Subcutaneous adipose tissue (tissue), 4 donors: ENCODE results near the gene MRRF. TPM values are rescaled to one million over a fixed set of nuclear protein-coding genes. Genes with fewer than 3 reads are reported as not detected.

ENCODE experiments used
- total RNA-seq, 4 donors: library from RNA; depleted of rRNA; stranded (reverse); fragments of >200 nt; gene quantifications; one replicate each; pipeline ENCODE4 v1.1.0, GENCODE V29; 2016
- TF ChIP-seq, protein P1 (sequence below): fragments of 450-650 bp; IDR thresholded peaks from one replicate; pipeline ENCODE4 v1.5.1; 2016; ENCODE audit warnings: low read depth, mild to moderate bottlenecking, control low read depth, antibody characterized with exemption, moderate library complexity

Gene MRRF
- total RNA-seq, 4 donors from 2014 or later: 34.8 to 61.0 (median 42.5) TPM

DNA sequence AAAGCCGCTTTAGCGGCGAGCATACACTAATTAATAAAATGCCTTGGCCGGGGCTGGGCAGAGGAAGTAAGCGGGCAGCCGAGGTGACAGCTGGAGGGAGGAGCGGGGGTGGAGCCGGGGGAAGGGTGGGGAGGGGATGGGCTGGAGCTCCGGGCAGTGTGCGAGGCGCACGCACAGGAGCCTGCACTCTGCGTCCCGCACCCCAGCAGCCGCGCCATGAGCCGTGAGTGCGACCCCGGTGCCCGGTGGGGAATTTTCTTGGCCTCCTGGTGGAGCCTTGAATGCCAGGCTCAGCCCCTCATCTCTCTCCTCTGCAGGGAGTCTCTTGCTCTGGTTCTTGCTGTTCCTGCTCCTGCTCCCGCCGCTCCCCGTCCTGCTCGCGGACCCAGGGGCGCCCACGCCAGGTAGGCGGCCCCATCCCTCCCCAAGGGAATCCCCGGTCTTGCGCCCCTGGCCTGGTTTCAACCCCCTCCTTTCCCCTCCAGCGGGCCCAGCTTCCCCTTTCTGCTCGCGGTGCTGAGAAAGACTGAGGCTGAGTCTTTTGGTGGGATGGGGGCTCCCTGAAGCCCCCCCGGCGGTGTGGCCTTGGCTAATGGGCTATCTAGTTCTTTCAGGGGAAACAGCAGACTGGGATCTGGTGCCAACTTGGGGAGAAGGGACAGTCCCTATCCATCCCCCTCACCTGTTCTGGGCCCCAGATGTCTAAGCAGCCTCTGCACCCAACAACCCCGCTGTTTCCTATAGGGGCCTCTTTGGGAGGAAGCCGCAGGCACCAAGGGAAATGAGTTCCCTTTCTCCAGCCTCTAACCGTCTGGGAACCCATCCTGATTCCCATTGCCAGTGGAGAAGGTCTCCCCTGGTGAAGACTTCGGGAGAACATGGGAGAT is 106.4 kb downstream of the MRRF start, which contains the start of gene PTGS1:
PTGS1 (plus strand) TSS at position 156 of the 887 bp plus-strand sequence; CDS start at position 217, 61 bp downstream.
- TF ChIP-seq, protein P1, sequence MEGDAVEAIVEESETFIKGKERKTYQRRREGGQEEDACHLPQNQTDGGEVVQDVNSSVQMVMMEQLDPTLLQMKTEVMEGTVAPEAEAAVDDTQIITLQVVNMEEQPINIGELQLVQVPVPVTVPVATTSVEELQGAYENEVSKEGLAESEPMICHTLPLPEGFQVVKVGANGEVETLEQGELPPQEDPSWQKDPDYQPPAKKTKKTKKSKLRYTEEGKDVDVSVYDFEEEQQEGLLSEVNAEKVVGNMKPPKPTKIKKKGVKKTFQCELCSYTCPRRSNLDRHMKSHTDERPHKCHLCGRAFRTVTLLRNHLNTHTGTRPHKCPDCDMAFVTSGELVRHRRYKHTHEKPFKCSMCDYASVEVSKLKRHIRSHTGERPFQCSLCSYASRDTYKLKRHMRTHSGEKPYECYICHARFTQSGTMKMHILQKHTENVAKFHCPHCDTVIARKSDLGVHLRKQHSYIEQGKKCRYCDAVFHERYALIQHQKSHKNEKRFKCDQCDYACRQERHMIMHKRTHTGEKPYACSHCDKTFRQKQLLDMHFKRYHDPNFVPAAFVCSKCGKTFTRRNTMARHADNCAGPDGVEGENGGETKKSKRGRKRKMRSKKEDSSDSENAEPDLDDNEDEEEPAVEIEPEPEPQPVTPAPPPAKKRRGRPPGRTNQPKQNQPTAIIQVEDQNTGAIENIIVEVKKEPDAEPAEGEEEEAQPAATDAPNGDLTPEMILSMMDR: no peak

DNA sequence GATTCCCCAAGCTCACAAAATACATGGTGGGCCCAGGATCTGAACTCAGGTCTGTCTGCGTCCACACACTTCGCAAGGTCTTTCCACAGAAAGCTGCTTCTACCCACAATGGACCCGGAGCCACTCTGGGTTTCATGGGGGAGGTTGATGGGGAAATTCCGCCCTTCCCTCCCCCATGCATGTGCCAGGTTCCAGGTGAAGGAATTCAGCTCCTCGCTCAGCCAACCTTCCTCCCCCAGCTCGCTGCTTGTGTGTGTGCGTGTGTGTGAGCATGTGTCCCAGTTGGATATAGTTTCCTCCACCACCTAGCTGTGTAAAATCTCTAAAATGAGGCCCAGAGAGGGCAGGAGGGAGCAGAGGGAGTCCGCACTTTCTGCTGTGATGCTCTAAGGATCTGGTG is 107.2 kb downstream of the MRRF start:
- TF ChIP-seq, protein P1: no peak

DNA sequence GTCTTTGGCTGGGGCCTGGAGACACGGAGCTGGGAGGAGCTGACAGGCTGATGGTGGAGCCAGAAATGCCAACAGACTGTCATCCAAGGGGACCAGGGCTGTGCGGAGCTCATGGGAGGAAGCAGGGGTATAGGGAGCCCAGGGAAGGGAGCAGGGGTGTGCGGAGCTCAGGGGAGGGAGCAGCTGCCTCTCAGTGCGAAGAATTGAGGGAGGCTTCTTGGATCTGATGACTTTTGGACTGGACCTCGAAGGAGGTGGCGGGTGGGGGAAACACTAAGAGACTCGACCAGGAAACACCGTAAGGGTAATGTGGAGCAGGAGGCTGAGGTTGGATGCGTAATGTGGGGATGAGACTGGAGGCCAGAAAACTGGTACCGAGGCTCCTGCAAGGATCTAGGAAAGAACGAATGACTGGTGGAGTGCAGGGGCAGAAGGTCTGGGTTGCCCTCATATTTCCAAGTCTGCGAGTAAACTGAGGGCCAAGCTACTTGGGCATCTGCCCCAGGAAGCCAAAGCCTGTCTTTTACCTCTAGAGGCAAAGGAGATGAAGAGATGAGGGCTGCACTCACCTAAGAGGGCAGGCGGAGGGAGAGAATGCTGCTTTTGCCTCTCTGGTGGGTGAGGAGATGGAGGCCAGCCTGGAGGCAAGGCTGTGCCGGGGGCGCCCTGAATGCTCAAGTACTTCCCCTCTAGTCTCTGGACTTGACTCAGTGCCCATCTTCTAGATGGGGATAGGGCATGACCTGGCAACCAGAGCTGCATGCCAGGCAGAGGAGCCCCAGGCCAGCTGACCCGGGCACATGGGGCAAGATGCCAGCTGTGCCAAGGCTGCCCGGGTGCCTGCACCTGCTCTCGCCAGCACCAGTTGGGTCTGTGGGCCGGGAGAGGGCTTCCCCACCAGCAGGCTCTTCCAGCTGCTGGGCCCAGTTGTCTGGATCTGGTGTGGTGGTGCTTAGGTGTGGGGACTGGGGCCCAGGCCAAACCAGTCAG is 108.5 kb downstream of the MRRF start:
- TF ChIP-seq, protein P1: no peak

DNA sequence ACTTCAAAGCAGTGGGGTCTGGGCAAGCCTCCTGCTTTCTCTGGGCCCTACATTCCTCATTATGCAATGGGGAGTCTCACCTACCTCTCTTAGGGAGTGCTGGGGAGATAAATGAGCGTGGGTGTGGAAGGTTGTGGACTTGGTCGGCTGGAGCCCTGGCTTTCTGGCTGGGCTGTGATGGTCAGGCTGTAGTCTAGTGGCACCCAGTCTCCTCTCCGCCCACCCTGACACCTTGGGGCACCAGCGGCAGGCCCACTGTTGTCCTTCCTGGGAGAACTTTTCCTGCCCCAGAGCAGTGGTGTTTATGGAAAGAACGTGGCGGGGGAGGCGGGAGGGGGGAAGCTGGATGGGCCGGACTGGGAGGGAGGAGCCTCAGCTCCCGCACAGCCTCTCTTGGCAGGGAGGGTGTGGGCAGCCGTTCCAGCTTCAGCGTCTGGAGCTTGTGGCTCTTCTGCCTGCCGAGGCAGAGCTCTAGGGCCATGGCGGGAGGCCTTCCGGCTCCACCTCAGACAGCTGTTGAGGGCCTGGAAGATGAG is 110.3 kb downstream of the MRRF start:
- TF ChIP-seq, protein P1: no peak

DNA sequence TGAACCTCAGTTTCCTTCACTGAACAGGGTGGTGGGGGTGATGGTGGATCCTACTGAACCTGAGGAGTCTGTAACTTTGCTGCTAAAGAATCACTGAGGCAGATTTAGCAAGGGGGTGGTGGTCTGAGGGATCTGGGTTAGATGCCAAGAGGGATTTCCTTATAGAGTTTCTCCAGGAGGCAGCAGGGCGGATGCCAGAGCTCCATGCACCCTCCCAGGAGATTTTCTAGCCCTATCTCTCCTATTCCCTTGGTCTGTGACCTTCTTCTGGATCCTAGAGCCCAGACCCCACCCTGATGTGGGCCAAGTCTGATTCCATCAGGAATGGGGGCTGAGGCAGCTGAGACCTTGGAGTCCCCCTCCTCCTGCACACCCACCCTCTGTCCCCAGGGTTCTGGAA is 112.1 kb downstream of the MRRF start:
- TF ChIP-seq, protein P1: no peak

DNA sequence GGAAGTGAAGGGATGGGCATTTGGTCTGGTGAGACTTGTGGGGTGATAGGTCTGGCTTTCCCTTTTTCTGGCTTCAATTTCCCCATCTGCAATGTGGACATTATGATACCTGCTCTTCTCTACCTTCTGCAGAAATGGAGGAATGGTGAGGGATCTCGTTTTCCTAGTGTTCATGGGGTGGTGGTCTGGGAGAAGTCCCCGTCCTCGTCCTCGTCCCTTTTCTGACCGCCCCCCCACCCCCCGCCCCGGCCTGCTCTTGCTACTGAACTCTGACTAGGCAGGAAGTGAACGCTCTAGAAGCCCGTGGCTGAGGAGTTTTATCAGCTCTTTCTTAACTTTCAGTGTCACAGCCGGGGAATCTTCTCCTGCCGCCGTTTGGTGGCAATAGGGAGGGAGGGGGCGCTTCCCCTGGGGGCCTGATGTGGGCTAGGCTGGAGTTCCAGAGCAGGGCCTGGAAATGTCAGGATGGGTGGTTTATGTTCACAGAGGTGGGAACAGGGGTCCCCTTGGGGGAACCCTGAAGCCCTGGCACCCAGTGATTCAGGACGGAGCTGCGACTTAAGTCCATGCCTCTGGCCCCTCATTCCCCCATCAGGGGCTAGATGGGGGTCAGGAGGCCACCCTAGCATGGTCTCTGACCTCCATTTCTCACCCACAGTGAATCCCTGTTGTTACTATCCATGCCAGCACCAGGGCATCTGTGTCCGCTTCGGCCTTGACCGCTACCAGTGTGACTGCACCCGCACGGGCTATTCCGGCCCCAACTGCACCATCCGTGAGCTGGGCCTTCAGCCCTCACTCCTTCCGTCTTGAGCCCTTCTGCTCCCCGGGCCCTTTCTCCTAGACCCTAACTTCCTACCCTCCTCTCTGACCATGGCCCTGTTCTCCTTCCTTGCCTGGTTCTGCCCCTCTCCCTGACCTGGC is 112.8 kb downstream of the MRRF start:
- TF ChIP-seq, protein P1: no peak
